HepG2 (cell line): ENCODE measurements around the gene FAM118B. TPM values are rescaled to one million over a fixed set of nuclear protein-coding genes. Genes with fewer than 3 reads are reported as not detected.

ENCODE experiments used
- ATM ChIP-seq: fragments of 450-650 bp; IDR thresholded peaks from 2 replicates; pipeline ENCODE4 v1.7.1; 2017; ENCODE audit warnings: mild to moderate bottlenecking, borderline replicate concordance
- E2F2 ChIP-seq: sonication (generic); formaldehyde crosslinking; IDR thresholded peaks from 2 replicates; pipeline ENCODE4 v1.4.0; 2020; ENCODE audit warnings: missing genetic modification reagents, borderline replicate concordance
- EHMT2 ChIP-seq: fragments of 200-600 bp; sonication (generic); IDR thresholded peaks from 2 replicates; pipeline ENCODE4 v1.7.0; 2017; ENCODE audit warnings: antibody characterized with exemption, low read depth, low read length, borderline replicate concordance
- GZF1 ChIP-seq: sonication (generic); formaldehyde crosslinking; IDR thresholded peaks from 2 replicates; pipeline ENCODE4 v1.5.1; 2020; ENCODE audit warnings: mild to moderate bottlenecking, missing genetic modification reagents
- KLF13 ChIP-seq: sonication (generic); formaldehyde crosslinking; IDR thresholded peaks from 2 replicates; pipeline ENCODE4 v1.4.0; 2020; ENCODE audit warnings: mild to moderate bottlenecking, missing genetic modification reagents
- MLLT10 ChIP-seq: sonication (generic); formaldehyde crosslinking; IDR thresholded peaks from 2 replicates; pipeline ENCODE4 v1.4.0; 2020; ENCODE audit warnings: missing genetic modification reagents
- NFIB ChIP-seq: sonication (generic); formaldehyde crosslinking; IDR thresholded peaks from 2 replicates; pipeline ENCODE4 v1.9.0; 2021; ENCODE audit warnings: missing genetic modification reagents, mild to moderate bottlenecking, borderline replicate concordance
- STAT5B ChIP-seq: sonication (generic); formaldehyde crosslinking; IDR thresholded peaks from 2 replicates; pipeline ENCODE4 v1.4.0; 2020; ENCODE audit warnings: missing genetic modification reagents
- TBL1XR1 ChIP-seq: fragments of 150-350 bp; IDR thresholded peaks from 2 replicates; pipeline ENCODE4 v1.6.1; 2014; ENCODE audit warnings: borderline replicate concordance, low read length; ENCODE audit not compliant: partially characterized antibody
- ZNF225 ChIP-seq: sonication (generic); formaldehyde crosslinking; IDR thresholded peaks from 2 replicates; pipeline ENCODE4 v1.4.0; 2020; ENCODE audit warnings: mild to moderate bottlenecking, missing genetic modification reagents
- ZNF234 ChIP-seq: sonication (generic); formaldehyde crosslinking; conservative IDR thresholded peaks from 2 replicates; pipeline ENCODE4 v1.5.1; 2020; ENCODE audit warnings: mild to moderate bottlenecking, missing genetic modification reagents
- ZNF296 ChIP-seq: sonication (generic); formaldehyde crosslinking; conservative IDR thresholded peaks from 2 replicates; pipeline ENCODE4 v1.5.0; 2020; ENCODE audit warnings: mild to moderate bottlenecking, missing genetic modification reagents
- ZNF441 ChIP-seq: sonication (generic); formaldehyde crosslinking; IDR thresholded peaks from 2 replicates; pipeline ENCODE4 v1.7.0; 2021; ENCODE audit warnings: missing genetic modification reagents, borderline replicate concordance
- ZNF574 ChIP-seq: sonication (generic); formaldehyde crosslinking; IDR thresholded peaks from 2 replicates; pipeline ENCODE4 v1.4.0; 2020; ENCODE audit warnings: missing genetic modification reagents
- ZNF710 ChIP-seq: sonication (generic); formaldehyde crosslinking; IDR thresholded peaks from 2 replicates; pipeline ENCODE4 v1.5.0; 2020; ENCODE audit warnings: mild to moderate bottlenecking, missing genetic modification reagents, borderline replicate concordance
- polyA plus RNA-seq, 8 experiments: library from polyadenylated mRNA; depleted of rRNA in 3 of 8; stranded (reverse) in 7 of 8; unstranded in 1 of 8; fragments of >200 nt; fragmentation: Illumina TruSeq in 4 of 8; extraction: Trizol in 4 of 8; gene quantifications; 2 replicates each; pipeline versions ENCODE4 v1.2.1 to v1.2.3, GENCODE V29; 2011 to 2016; ENCODE audit warnings: low read depth in 4 of 8, missing spikeins in 1 of 8, mixed read lengths in 1 of 8; ENCODE audit not compliant: insufficient read depth in 1 of 8
- total RNA-seq, 5 experiments: library from RNA; depleted of rRNA; stranded (reverse); fragments of >200 nt; fragmentation: Illumina TruSeq; extraction: Trizol; gene quantifications; 2 replicates each; pipeline ENCODE4 v1.2.3, GENCODE V29; 2016; ENCODE audit warnings: low read depth in 1 of 5
- TF ChIP-seq, protein P1 (sequence below): sonication (generic); formaldehyde crosslinking; IDR thresholded peaks from 2 replicates; pipeline ENCODE4 v1.4.0; 2020; ENCODE audit warnings: missing genetic modification reagents, mild to moderate bottlenecking, borderline replicate concordance
- TF ChIP-seq, protein P2 (sequence below): sonication (generic); formaldehyde crosslinking; IDR thresholded peaks from 2 replicates; pipeline ENCODE4 v1.4.0; 2020; ENCODE audit warnings: missing genetic modification reagents; ENCODE audit errors: not compliant biosample characterization

FAM118B gene
- total and polyA plus RNA-seq, 2 of the 13 experiments (the other 11 are each of a cell fraction or from before 2014, with no cell fraction given): 10.2 to 25.7 TPM

DNA sequence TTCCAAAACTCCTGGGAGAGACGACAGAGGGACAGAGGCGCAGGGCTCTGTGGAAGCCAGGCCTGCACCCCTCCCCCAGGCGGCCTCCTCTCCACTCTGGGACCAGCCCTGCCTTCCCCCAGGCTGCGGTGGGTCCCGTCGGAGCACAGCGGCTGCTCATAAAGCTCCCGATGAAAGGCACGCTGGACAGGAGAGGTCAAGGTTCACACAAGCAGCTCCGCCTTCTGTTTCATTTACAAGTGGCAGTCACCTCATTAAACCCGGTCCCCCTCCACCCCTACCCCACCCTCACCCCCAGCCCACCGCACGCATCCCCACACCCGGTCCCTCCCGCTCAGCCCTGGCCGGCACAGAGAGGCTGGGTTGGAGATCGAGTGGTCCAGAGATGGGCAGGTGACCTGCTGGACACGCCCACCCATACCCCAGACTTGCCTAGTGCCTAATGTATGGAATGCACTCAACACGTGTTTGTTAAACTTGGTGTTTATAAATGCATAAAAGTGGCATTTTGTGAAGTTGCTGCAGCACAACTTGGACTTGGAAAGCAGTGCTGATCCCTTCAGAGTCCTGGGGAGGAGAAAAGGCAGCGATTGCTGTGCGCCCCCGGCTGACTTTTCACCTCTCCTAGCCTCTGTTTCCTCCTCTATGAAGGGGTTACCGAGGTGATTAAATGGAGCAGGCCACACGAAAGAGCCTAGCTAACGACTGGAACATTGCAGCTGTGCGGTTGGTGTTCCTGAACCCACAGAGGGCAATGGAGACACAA is 26.1 kb upstream of the FAM118B start (continued):
- TF ChIP-seq, protein P1, sequence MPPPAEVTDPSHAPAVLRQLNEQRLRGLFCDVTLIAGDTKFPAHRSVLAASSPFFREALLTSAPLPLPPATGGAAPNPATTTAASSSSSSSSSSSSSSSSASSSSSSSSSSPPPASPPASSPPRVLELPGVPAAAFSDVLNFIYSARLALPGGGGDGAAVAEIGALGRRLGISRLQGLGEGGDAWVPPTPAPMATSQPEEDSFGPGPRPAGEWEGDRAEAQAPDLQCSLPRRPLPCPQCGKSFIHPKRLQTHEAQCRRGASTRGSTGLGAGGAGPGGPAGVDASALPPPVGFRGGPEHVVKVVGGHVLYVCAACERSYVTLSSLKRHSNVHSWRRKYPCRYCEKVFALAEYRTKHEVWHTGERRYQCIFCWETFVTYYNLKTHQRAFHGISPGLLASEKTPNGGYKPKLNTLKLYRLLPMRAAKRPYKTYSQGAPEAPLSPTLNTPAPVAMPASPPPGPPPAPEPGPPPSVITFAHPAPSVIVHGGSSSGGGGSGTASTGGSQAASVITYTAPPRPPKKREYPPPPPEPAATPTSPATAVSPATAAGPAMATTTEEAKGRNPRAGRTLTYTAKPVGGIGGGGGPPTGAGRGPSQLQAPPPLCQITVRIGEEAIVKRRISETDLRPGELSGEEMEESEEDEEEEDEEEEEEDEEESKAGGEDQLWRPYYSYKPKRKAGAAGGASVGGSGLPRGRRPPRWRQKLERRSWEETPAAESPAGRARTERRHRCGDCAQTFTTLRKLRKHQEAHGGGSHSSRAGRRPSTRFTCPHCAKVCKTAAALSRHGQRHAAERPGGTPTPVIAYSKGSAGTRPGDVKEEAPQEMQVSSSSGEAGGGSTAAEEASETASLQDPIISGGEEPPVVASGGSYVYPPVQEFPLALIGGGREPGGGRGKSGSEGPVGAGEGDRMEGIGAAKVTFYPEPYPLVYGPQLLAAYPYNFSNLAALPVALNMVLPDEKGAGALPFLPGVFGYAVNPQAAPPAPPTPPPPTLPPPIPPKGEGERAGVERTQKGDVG (CRISPR knock-in tag): no peak
- no peak for TF ChIP-seq ZNF296 (CRISPR knock-in tag)
- TF ChIP-seq NFIB (CRISPR knock-in tag): no peak
- TF ChIP-seq EHMT2: no peak
- no peak for TF ChIP-seq E2F2 (CRISPR knock-in tag)
- no peak for TF ChIP-seq ZNF225 (CRISPR knock-in tag)
- TF ChIP-seq, protein P2, sequence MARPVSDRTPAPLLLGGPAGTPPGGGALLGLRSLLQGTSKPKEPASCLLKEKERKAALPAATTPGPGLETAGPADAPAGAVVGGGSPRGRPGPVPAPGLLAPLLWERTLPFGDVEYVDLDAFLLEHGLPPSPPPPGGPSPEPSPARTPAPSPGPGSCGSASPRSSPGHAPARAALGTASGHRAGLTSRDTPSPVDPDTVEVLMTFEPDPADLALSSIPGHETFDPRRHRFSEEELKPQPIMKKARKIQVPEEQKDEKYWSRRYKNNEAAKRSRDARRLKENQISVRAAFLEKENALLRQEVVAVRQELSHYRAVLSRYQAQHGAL (CRISPR knock-in tag): no peak
- TF ChIP-seq GZF1: no peak
- no peak for TF ChIP-seq MLLT10 (CRISPR knock-in tag)
- TF ChIP-seq KLF13: no peak
- no peak for TF ChIP-seq ZNF441 (CRISPR knock-in tag)
- no peak for TF ChIP-seq ATM
- TF ChIP-seq TBL1XR1: no peak
- no peak for TF ChIP-seq STAT5B (CRISPR knock-in tag)
- no peak for TF ChIP-seq ZNF710 (CRISPR knock-in tag)
- TF ChIP-seq ZNF234 (CRISPR knock-in tag): no peak
- TF ChIP-seq ZNF574 (CRISPR knock-in tag): no peak
